OCI-LY7 (cell line): ENCODE measurements around the gene IL25. TPM values are rescaled to one million over a fixed set of nuclear protein-coding genes. Genes with fewer than 3 reads are reported as not detected.

ENCODE experiments used
- BruUV-seq: library from RNA; stranded (reverse); fragments of 400-500 nt; replicated peaks from 2 replicates; lab custom pipeline; 2021; lab: Mats Ljungman, UMichigan
- CTCF ChIA-PET: fragments of 300-600 bp; sonication (Branson Sonifier 250); formaldehyde crosslinking; loops from one replicate; lab custom pipeline; 2022; ENCODE audit warnings: antibody characterized with exemption; ENCODE audit not compliant: unreplicated experiment; lab: Charles Lee
- POLR2A ChIA-PET: fragments of 300-600 bp; sonication (Branson Sonifier 250); formaldehyde crosslinking; loops from one replicate; lab custom pipeline; 2022; ENCODE audit warnings: antibody characterized with exemption; lab: Charles Lee
- DNase-seq: peaks from one replicate; pipeline ENCODE4 v3.0.0-alpha.2; 2015; ENCODE audit warnings: low spot score
- H2AFZ ChIP-seq: fragments of 200-600 bp; sonication (generic), shearing (Covaris generic); 2 replicates; pipeline ENCODE4 v1.6.1; 2014; ENCODE audit warnings: mild to moderate bottlenecking, antibody characterized with exemption, low read length, moderate library complexity
- H3K27ac ChIP-seq: fragments of 200-600 bp; sonication (generic); 2 replicates; pipeline ENCODE4 v1.5.1; 2014; ENCODE audit warnings: mixed run types, low read depth, mild to moderate bottlenecking, moderate library complexity, low read length, inconsistent platforms; ENCODE audit not compliant: poor library complexity, severe bottlenecking
- H3K36me3 ChIP-seq: fragments of 200-600 bp; sonication (generic); 2 replicates; pipeline ENCODE4 v1.6.1; 2014; ENCODE audit warnings: mild to moderate bottlenecking, antibody characterized with exemption, low read length, moderate library complexity, mixed read lengths; ENCODE audit not compliant: insufficient read depth
- H3K4me1 ChIP-seq: fragments of 200-600 bp; sonication (generic); 2 replicates; pipeline ENCODE4 v1.5.1; 2014; ENCODE audit warnings: mild to moderate bottlenecking, low read length; ENCODE audit not compliant: insufficient read depth, poor library complexity, severe bottlenecking
- H3K4me2 ChIP-seq: fragments of 200-600 bp; sonication (generic); 2 replicates; pipeline ENCODE4 v1.6.1; 2014; ENCODE audit warnings: mild to moderate bottlenecking, low read length
- H3K4me3 ChIP-seq: fragments of 200-600 bp; sonication (generic); 2 replicates; pipeline ENCODE4 v1.5.1; 2014; ENCODE audit warnings: mild to moderate bottlenecking, low read depth, low read length; ENCODE audit not compliant: poor library complexity, severe bottlenecking
- H3K79me2 ChIP-seq: fragments of 200-600 bp; sonication (generic); 2 replicates; pipeline ENCODE4 v1.6.1; 2016; ENCODE audit warnings: low read depth, mild to moderate bottlenecking, low read length, moderate library complexity, mixed read lengths; ENCODE audit not compliant: insufficient read depth
- H3K9me2 ChIP-seq: fragments of 200-600 bp; sonication (generic); 2 replicates; pipeline ENCODE4 v1.6.1; 2016; ENCODE audit warnings: mild to moderate bottlenecking, low read length, mixed read lengths; ENCODE audit not compliant: insufficient read depth
- H3K9me3 ChIP-seq: fragments of 200-600 bp; sonication (generic); 2 replicates; pipeline ENCODE4 v1.6.1; 2014; ENCODE audit warnings: mild to moderate bottlenecking, mixed run types, low read length, mixed read lengths
- H4K20me1 ChIP-seq: fragments of 200-600 bp; sonication (generic); 2 replicates; pipeline ENCODE4 v1.6.1; 2014; ENCODE audit warnings: mild to moderate bottlenecking, antibody characterized with exemption, low read length, moderate library complexity, mixed read lengths; ENCODE audit not compliant: insufficient read depth
- CTCF ChIP-seq: fragments of 200-600 bp; sonication (generic); conservative IDR thresholded peaks from 2 replicates; pipeline ENCODE4 v1.5.1; 2014; ENCODE audit warnings: mild to moderate bottlenecking, antibody characterized with exemption, low read length, moderate library complexity, mixed read lengths
- EZH2phosphoT487 ChIP-seq: fragments of 200-600 bp; sonication (generic); IDR thresholded peaks from 2 replicates; pipeline ENCODE4 v1.6.1; 2018; ENCODE audit warnings: low read depth, borderline replicate concordance, mild to moderate bottlenecking, mixed run types, antibody characterized with exemption, low read length, moderate library complexity, mixed read lengths
- intact Hi-C: fragments of 100-400 bp; cut with micrococcal nuclease; formaldehyde crosslinking; loops from one replicate; pipeline ENCODE4 v1.10.0; 2022; ENCODE audit not compliant: unreplicated experiment
- total RNA-seq, 2 experiments: library from RNA; depleted of rRNA in 1 of 2; stranded (reverse); fragments of >200 nt in 1 of 2; shearing (Covaris generic) in 1 of 2; gene quantifications; 2 replicates each; pipeline ENCODE4 v1.2.3, GENCODE V29; 2014 to 2022

Gene IL25
- total RNA-seq, 2 experiments from 2014 or later: not detected

DNA sequence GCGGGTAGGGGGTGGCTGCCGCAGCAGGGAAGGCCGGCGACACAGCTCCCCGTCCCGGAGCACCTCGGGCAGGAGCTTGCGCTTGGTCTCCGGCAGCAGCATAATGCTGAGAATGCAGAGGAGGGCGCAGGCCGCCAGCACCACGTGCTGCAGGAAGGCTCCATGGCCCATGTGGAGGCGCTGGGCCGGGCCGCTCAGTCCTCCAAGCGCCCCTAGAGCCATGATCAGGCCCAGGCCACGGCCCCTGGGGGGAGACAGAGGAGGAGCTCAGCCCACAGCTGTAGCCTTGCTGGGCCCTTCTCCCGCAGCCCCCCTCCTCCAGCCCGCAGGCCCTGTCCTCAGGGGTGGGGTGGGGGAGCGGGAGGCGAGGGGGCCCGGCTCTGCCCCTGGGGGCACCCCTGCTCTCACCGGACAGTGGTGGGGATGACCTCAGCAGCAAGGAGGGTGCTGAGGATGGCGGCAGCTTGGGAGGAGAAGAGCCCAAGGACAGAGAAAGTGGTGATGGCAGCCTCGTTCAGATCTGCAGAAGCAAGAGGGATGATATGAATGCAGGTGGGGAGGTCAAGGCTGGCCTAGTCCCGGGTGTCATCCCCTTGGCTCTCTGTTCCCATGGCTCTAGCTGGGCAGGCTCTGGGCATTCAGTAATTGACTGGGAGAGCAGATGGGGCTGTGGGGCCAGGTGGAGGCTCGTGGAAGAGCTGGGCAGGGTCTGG, 25.8 kb upstream of the IL25 start:
- H3K4me3 ChIP-seq: no peak overlapping the region
- no TSS peak for BruUV-seq
- H2AFZ ChIP-seq: no peak overlapping the region
- no peak for DNase-seq
- POLR2A ChIA-PET: no interaction called here
- TF ChIP-seq EZH2phosphoT487 (no peak), CTCF (no peak)
- no peaks in the 10 kb centered on the region for H3K4me1 ChIP-seq
- no peaks in the 10 kb centered on the region for H3K36me3 ChIP-seq
- H3K9me3 ChIP-seq: no peaks in the 10 kb centered on the region
- H4K20me1 ChIP-seq: no peaks in the 10 kb centered on the region
- no peak overlapping the region for H3K27ac ChIP-seq
- CTCF ChIA-PET: no interaction called here
- intact Hi-C loops: no loop called here
- H3K79me2 ChIP-seq: no peaks in the 10 kb centered on the region
- H3K9me2 ChIP-seq: no peaks in the 10 kb centered on the region
- H3K4me2 ChIP-seq: no peak overlapping the region

DNA sequence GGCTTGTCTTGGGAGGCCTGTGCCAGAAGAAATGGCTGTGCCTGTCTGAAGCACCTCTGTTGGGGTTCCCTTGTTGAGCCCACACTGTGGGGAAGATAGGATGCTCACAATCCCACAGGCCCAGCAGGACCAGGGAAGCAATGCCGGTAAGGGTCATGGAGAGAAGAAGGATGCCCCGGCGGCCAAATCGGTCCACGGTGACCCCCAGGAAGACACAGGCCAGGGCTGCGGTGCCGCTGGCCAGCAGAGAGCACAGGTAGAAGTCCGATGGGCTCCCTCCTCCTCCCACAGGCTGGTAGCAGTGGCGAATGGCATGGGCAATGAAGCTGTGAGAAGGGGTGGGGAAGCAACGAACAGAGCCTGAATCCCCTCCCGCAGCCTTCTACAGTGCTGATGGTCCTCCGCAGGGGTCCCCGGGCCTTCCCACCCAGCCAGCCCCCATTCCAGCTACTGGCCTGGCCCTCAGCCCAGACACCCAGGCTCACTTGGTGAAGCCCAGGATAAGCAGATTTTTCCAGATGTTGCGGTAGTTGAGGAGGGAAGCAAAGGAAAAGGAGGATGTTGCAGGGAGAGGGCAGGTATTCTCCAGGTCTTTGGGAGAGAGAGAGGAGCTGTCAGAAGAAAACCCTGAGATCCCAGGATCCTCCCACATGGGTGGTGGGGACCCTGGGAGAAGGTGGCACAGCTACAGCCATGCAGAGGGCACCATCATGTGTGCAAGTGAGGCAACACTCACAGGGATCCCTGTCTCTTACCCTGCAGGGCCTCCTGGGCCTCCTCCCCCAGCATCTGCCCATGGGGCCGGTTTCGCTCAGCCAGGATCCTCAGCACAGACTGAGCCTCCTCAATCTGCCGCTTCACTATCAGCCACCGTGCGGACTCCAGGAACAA, 25.0 kb upstream of the IL25 start:
- H3K27ac ChIP-seq: no peak overlapping the region
- no peaks in the 10 kb centered on the region for H3K9me3 ChIP-seq
- no peak for DNase-seq
- H2AFZ ChIP-seq: no peak overlapping the region
- ChIA-PET POLR2A (no interaction called here), CTCF (no interaction called here)
- no peaks in the 10 kb centered on the region for H3K4me1 ChIP-seq
- H4K20me1 ChIP-seq: no peaks in the 10 kb centered on the region
- no peak for TF ChIP-seq CTCF
- TF ChIP-seq EZH2phosphoT487: no peak
- no peaks in the 10 kb centered on the region for H3K9me2 ChIP-seq
- H3K4me2 ChIP-seq: no peak overlapping the region
- no TSS peak for BruUV-seq
- intact Hi-C loops: no loop called here
- H3K4me3 ChIP-seq: no peak overlapping the region
- no peaks in the 10 kb centered on the region for H3K79me2 ChIP-seq
- H3K36me3 ChIP-seq: no peaks in the 10 kb centered on the region

DNA sequence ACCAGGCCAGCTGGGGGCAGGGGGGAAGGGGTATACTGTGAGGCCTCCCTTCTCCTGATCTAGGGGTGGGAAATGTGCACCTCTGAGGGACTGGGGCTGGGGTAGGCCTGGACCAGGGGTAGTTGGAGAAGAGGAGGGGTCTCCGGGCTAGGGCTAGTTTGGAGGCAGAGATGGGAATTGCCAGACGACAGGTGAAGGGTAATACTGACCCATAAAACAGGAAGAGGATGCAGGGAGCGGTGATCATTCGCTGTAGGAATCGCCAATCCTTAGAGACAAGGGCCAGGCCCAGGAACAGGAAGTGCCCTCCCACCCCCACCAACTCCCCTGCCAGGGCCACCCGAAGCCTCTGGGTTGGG, 24.3 kb upstream of the IL25 start:
- TF ChIP-seq EZH2phosphoT487: no peak
- no peak for TF ChIP-seq CTCF
- Histone ChIP-seq H3K4me1 (no peaks in the 10 kb centered on the region), H3K9me3 (no peaks in the 10 kb centered on the region), H2AFZ (no peak overlapping the region), H3K79me2 (no peaks in the 10 kb centered on the region), H3K4me2 (no peak overlapping the region), H3K36me3 (no peaks in the 10 kb centered on the region), H3K9me2 (no peaks in the 10 kb centered on the region), H3K27ac (no peak overlapping the region), H4K20me1 (no peaks in the 10 kb centered on the region), H3K4me3 (no peak overlapping the region)
- DNase-seq: no peak
- intact Hi-C loops: no loop called here
- CTCF ChIA-PET: no interaction called here
- no TSS peak for BruUV-seq
- POLR2A ChIA-PET: no interaction called here
